HG02885 (cell line): ENCODE data around the gene MOB3B.

Source experiments
- ATAC-seq: cut with Tn5 transposase; IDR thresholded peaks from one replicate; pipeline ENCODE4 v1.9.1; 2021; ENCODE audit warnings: mild to moderate bottlenecking; ENCODE audit not compliant: unreplicated experiment, poor library complexity

MOB3B gene

DNA sequence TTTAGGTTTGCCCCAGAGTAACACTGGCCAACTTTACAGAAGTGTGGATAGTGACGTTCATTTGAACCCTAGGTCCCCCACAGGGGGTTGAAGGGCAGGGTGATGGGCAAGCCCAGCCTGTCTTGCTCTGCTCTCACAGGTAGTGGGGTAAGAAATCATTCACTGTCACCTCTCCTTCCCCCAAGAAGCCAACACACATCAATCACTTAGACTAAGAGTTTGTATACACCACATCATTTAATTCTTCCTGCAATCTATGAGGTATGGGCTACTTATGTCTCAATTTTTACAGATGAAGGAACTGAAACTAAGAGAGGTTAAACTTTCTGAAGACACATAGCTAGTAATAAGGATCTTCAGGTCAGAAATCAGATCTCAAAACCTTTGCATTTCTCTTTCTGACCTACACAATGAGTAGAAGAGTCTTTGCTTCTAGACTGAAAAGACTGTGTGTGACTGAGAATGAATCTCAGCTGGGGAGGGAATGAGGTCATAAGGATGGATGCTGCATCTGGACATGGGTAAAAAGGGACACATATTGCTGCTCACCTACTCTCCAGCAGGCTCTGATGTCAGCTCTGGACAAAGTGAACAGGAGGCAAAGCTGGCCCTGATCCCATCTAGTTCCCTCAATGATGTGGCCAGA lies 151.7 kb downstream of the MOB3B start:
- ATAC-seq, result peak; percentile 84

DNA sequence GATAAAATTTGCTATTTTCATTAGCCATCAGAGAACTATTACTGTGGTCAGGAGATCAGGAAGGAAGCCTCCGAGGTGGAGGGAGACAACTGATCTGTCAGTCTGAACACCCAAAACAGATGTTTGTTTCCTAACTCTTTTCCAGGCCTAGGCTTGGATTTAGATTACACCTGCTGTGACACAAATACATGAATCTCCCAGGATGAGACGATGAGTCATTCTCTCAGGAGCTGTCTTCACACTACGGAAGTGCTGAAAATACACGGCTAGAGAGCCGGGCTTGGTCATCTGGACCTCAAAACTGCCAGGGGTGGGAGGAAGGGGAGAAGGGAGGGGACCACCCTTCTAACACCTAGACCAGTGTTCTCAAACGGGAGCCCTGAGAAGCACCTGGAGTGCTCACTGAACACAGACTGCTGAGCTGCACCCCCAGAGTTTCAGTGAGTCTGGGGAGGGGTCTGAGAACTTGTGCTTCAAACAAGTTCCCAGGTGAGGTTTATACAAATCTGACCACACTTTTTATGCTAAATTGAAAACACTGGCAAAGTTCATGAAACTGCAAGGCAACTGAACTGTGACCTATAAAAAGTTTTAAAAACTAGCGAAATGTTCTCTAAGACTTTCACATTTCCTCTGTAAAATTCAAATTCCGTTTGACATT lies 152.3 kb downstream of the MOB3B start:
- peak; percentile 27 for ATAC-seq

DNA sequence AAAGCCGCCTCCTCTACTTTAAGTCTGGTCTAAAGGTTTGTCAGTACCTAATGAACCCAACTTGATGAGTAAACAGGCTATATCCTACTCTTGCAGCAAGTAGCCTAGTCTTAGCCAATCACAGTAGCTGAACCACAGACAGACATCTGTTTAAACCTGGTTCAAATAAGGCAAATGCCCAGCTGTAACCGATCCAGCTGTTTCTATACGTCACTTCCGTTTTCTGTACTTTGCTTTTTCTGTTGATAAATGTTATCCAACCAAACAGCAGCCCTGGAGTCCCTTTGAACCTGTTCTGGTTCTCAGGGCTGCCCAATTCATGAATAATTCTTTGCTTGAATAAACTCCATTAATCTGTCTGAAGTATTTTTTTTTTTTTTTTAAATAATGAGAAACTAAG lies 155.8 kb downstream of the MOB3B start:
- no peak for ATAC-seq

DNA sequence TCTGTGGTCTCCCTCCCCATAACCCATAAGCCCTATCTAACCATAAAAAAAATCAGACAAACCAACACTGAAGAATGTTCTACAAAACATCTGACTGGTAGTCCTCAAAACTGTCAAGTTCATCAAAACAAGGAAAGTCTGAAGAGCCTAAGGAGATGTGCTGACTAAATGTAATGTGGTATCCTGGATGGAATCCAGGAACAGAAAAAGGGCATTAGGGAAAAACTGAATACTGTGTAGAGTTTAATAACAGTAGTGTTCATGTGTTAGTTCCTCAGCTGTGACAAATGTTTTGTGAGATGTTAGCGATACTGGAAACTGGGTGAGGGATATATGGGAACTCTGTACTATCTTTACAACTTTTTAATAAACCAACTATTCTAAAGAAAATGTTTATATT lies 157.0 kb downstream of the MOB3B start:
- ATAC-seq, result no peak

DNA sequence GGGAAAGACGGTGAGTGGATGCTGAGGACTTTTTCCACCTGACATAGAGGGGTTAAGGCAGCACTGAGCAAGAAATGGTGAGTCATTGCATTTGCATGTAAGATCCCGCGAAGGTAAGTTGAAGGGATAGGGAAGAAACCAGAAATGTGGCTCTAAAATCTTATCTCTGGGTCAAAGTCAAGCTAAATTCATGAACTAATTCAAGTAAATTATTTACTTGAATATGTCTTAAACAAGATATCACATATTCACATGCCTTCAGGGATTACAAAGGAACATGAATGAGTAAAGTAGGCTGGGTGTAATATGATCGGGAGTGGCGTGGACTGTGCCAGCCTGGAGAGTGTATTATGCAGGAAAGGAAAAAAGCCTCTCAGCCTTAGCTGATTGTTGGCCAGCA lies 158.2 kb downstream of the MOB3B start:
- no peak for ATAC-seq

DNA sequence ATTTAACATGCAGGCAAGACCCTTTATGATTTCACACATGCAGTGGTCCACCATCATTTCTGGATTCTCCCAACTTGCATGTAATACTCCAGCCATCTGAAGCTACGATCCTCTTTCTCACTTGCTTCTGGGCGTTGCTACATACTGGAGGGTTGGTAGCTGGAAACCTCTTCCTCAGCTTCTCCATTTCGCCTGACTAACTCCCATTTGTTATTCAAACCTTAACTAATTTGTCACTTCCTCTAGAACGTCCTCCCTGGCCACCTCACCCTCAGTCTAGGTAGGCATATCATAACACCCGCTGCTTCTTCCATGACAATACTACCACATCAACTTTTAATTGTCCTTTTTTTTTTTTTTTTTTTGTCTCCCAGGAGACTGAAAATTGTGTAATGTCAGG lies 160.0 kb downstream of the MOB3B start:
- ATAC-seq, result no peak

DNA sequence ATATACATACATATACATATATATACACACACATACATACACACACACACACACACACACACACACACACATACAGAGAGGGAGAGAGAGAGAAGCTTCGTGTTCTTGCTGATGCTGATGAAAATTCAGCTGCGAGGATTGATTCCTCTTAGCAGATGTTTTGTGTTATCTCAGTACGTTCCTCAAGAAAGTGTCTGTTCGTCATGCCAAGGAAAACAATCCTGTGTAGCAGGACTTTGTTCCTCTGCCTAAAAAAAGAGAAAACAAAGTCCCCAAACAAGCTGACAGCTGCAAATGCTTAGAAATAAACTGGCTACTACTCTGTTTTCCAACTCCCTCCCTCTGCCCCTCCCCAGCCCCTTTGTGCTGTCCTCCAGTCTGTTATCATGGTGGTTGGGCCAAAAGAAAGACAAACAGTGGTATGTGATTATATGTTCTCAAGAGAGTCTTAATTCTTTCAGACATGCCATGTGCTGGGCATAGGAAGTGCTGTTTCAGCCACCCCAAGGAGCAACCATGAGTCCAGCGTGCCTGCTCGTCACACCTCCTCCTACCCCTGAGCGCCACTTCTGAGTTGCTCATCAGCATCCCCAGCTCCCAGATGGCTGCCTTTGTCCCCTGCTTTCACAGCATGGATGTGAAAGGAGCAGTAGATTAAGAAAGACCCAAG lies 161.2 kb downstream of the MOB3B start:
- ATAC-seq, result no peak

DNA sequence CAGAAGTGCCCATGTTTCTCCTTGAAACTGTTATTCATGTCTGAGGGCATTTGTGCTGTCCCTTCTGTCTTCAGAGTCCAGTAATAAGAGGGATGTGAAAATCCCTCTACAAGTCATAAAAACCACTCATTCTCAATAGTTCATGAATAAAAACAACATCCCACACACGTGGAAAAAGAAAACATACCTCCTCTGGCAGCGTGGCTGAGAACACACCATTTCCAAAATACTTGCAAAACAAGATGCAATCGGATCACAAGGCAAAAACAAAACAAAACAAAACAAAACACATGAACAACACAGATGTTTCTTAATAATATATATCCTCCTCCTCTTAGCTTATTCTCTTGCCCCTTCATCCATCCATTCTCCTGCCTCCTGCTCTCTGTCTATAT lies 161.7 kb downstream of the MOB3B start:
- ATAC-seq, result no peak

DNA sequence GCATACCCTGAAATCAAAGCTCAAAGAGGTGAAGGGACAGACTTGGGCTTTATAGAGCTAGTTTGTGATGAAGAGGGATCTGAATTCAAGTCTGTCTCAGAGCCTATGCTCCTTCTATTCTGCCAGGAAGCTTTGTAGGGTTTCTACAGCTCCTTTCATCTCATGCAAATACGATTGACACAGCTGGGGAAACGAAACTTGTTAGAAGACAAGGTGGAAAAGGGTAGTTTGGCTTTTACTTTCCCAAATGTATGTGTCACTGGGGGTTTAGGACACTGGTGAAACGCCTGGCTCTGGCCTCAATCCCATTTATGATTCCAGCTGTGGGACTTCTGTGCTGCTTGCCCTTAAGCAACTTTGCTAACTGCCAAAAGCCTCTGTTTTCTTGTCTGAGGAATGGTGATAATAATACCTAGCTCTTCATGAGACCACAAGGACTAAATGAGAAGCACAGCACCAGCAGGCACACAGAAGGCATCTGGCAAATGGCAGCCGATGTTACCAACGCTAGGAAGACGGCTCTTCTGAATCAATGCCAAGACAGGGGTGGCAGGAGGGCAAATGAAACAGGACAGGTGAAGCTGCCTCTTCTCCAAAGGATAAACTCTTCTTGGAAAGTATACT lies 162.3 kb downstream of the MOB3B start:
- peak; percentile 77 for ATAC-seq

DNA sequence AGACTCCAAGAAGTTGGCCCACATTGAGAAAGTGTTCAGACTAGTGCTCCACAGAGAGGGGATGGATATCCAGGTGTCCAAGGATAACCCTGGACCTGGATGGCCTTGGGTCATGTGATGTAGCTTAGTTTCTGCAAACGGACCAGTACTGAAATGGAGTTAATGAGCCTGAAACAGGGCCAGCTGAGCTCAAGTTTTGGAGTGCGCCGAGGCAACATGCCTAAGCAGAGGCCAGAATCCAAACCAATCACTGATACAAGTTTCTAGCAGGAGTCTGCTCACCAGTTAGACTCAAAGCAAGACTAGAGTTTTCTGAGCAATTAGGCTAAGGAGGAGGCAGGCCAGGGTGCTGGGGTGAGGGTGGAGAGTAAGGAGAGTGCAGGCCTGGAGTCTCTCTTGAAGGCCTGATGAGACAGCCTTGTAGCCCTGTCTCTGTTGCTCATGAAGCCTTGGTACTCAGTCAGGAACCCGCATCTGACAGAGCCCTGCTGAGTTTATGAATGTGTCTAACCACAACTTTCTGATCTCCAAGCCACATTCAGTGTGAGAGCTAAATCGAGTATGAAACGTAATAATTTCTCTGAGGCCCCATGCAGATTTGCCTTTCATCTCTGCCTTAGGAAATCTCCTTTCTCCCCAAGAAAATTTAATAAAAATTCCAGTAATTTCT lies 163.8 kb downstream of the MOB3B start:
- peak; percentile 86 for ATAC-seq

DNA sequence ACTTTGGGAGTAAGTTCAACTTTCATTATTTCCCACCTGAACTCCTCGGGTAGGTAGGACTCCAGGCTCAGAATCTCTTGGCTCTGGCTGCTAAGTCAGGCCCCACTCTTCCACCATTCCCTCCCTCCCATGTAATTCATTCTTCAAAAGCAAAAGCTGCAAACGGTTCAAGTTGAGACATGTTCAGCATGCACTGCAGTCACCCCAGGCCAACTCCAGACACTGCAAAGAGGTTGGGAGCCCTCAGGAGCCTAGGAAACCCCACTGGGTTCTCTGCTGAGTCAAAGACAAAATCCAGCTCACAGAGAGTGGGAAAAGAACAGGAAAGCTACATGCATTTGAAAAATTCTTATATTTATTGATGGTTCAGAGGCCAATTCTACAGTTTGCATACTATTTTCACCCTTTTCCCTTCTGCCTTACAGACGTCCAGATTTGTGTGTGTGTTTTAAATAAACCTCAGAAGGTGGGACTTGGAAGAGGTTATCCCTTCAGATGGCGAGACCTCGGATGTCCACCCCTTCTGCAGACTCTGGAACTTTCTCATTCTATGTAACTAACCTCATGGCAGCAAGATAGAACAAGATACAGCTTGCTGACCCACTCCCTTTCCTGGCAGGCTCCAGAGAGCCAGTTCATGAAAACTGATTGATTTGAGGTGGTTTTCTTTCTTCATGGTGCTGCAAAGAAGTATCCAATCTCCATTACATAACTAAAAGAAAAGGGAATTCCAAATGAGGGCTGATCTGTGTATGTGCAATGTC lies 167.0 kb downstream of the MOB3B start:
- ATAC-seq, result no peak

DNA sequence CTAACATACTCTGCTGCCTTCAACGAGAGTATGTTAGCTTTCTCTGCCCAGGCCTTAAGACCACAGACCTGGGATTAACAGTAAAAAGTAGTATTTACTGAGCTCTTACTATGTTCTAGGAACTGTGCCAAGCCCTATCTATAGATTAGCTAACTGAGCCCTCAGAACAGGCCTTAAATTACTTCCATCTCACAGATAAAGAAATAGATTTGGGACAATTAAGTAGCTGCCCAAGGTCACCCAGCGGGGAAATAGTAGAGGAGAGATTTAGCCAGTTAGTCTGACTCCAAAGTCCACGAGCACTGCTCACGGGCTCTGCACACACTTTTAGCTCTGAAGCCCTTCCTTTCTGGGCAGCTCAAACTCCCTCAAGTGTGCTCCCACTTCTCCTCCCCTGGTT lies 168.1 kb downstream of the MOB3B start:
- ATAC-seq, result no peak

DNA sequence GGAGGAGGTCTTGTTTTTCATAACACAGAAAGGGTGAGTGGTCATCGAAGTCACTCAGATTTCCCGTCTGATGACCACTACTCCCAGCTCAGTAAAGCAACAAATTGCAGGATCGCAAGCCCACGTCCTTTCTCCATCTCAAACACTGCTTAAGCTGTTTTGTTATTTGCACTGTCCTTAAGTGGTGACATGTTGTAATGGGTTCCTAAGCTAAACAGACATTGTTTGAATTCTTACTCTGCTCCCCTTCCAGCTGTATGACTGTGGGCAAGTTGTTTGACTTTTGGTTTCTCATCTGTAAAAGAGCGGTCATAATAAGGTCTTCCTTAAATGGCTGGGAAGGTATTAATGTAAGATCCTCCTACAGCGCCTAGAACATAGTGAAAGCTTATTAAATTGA lies 169.9 kb downstream of the MOB3B start:
- no peak for ATAC-seq

DNA sequence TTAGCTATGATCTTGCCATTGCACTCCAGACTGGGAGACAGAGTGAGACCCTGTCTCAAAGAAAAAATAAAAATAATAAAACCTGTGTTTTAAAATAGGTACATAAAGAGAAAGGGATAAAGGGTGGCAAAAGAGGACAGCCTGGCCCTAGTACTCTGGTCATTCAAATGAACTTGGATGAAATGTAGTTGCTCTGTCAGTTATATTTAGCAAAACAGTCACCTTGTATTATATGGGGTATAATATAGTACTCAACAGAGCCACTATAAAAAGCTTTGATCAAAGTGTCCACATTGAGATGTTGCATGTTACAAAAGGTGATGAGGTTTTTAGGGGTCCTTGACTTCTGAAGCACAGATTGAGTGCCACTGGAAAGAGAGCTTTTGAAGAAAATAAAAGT lies 171.6 kb downstream of the MOB3B start:
- ATAC-seq, result no peak

DNA sequence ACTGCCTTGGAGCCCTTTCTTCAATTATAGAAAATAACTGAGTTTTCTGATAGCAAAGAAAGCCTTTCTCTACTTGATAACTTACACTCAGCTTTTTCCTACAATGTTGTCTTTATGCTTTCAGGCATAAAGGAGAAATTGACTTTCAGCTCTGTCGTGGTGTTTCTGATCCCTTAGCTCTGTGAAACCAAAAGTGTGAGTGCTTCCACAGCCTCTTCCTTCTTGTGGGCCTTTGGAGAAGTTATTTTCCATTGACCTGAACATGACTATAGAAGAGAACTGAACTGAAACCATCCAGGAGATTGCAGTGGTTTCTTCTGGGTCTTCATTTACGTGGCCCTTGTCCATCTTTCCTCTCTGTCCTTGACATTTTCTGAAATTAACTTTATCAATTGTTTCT lies 173.2 kb downstream of the MOB3B start:
- ATAC-seq, result no peak

DNA sequence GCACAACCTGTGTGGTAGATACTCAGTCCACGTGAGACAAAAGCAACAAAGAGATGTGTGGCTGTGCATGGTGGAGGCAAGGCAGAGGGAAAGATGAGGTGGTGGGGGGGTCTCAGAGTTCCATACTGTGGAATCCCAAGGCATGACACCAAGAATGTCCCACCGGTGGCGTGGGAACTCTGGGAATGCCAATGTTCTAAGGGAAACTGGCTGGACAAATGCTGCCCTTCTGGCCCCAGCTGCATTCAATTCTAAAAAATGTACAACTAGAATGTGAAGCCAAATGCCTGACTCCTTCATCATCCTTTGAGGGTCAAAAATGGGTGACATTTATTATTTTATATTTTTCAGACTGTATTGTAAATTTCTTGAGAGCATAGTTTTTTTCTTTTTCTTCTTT lies 174.4 kb downstream of the MOB3B start:
- ATAC-seq, result no peak

DNA sequence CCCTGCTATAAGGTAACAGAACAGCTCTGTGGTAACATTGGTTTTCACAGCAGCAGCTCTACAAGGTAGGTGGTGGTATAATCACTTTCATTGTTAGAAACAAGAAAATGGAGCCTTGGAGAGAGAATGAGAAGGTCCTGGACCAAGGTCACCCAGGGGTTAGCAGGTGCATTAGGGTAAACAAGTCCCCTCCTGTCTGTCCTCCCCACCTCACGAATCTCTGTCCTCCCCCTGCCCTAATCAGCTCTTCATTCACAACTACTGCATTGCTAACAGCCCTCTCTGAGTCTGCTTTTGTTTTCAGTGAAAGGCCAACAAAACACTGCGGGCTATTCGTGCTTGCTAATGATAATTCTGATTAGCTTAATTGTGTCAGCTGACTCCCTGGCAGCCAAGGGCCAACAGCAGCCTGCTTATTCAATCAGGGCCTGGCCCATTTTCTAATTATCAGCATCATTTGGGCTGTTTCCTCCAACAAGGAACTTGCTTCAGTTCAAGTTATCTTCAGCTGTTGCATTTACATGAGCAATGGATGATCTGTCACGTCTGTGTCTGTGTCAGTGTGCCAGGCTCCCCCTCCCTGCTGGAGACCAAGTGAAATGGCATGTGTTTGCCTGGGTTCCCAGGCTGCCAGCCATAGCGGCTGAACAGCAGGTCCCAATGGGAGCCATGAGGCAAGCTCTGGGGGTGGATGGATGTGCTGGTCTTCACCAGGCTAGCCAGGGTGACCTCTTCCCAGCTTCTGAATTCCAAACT lies 176.0 kb downstream of the MOB3B start:
- ATAC-seq, result peak; percentile 83

DNA sequence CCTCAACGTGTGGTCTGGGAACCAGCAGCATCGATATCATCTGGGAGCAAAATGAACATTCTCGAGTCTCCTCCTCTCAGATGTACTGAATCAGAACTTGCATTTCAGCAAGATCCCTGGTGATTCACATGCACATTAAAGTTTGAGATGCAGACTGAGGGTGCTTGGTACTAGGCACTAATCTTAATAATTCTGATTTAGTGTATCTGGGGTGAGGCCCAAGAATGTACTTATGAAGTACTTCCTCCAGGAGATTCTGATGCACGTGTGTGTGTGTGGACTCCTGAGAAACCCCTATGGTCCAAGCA lies 176.5 kb downstream of the MOB3B start:
- no peak for ATAC-seq

DNA sequence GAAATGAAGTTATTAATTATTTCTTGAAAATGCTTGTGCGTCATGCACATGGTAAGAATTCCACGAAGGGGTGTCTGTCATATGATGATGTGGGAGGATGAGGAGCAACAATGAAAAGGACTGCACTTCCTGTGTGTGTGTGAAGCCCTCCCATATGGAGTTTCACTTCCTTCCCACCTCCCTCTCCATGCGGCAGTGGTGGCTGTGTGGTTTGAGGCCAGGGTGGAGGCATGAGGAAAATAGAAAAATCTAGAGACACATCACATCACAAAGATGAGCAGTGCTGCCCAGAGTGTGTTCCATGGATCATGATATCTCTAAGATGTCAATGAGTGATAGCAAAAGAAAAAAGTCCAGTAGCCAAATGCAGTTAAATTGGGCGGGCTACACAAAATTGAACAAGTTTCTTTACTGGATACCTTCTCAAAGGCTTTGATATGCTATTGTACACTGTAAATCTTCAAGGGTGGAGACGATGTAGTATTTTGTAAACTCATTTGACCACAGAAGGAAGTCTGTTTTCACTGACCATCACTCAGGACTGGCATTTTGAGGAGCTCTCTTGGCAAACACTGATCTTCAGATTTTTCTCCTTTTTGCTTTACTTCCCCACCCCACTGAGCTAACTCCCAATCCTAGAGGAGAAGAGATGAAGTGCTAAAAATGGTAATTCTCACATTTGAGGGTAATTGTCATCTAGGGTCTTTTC lies 177.0 kb downstream of the MOB3B start:
- ATAC-seq, result peak; percentile 57
